A673 (cell line): ENCODE data around the gene ZNF264.

ENCODE experiments used
- EZH2 ChIP-seq: fragments of 200-600 bp; sonication (generic); IDR thresholded peaks from 2 replicates; pipeline ENCODE4 v1.6.1; 2017; ENCODE audit warnings: borderline replicate concordance, low read depth, mild to moderate bottlenecking, mixed read lengths, antibody characterized with exemption, low read length; ENCODE audit not compliant: poor library complexity, severe bottlenecking
- TF ChIP-seq, protein P1 (sequence below): fragments of 300-800, 200-600 bp; sonication (generic); conservative IDR thresholded peaks from 2 replicates; pipeline ENCODE4 v1.5.1; 2017; ENCODE audit warnings: low read depth, mild to moderate bottlenecking, antibody characterized with exemption, low read length, moderate library complexity, mixed read lengths

DNA sequence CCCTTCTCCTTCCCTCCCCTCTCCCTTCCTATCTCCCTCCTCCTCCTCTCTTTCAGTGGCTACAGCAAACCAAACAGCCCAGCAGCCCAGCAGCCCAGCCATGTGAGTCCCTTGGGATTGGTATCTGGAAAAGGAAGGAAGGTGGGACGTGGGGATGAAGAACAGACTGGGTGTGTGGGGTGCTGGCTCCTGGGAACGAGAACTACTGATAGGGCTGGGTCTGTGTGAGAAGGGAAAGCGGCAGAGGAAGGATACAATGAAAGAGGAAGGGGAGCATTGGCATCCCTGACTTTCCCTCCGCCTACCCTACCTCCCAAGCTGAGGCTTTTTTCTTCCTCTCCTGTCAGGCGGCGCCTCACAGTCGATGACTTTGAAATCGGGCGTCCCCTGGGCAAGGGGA is 40.4 kb downstream of the ZNF264 start:
- TF ChIP-seq, protein P1, sequence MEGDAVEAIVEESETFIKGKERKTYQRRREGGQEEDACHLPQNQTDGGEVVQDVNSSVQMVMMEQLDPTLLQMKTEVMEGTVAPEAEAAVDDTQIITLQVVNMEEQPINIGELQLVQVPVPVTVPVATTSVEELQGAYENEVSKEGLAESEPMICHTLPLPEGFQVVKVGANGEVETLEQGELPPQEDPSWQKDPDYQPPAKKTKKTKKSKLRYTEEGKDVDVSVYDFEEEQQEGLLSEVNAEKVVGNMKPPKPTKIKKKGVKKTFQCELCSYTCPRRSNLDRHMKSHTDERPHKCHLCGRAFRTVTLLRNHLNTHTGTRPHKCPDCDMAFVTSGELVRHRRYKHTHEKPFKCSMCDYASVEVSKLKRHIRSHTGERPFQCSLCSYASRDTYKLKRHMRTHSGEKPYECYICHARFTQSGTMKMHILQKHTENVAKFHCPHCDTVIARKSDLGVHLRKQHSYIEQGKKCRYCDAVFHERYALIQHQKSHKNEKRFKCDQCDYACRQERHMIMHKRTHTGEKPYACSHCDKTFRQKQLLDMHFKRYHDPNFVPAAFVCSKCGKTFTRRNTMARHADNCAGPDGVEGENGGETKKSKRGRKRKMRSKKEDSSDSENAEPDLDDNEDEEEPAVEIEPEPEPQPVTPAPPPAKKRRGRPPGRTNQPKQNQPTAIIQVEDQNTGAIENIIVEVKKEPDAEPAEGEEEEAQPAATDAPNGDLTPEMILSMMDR, result no peak
- no peak for TF ChIP-seq EZH2
